Hepatocyte (in vitro differentiated cells): ENCODE data around the gene GRP. TPM values are rescaled to one million over a fixed set of nuclear protein-coding genes. Genes with fewer than 3 reads are reported as not detected.

ENCODE experiments used
- DNase-seq: peaks from one replicate; pipeline ENCODE4 v3.0.0-alpha.2; 2016; ENCODE audit warnings: low spot score
- H2AFZ ChIP-seq: fragments of 200-600 bp; sonication (generic); 2 replicates; pipeline ENCODE4 v1.6.0; 2016; ENCODE audit warnings: antibody characterized with exemption, mild to moderate bottlenecking
- H3K27ac ChIP-seq: fragments of 200-600 bp; sonication (generic); 2 replicates; pipeline ENCODE4 v1.5.1; 2016; ENCODE audit warnings: mild to moderate bottlenecking
- H3K27me3 ChIP-seq: fragments of 200-600 bp; sonication (generic); 2 replicates; pipeline ENCODE4 v1.6.1; 2016
- H3K36me3 ChIP-seq: fragments of 200-600 bp; sonication (generic); replicated peaks from 2 replicates; pipeline ENCODE4 v1.5.1; 2016; ENCODE audit warnings: low read depth; ENCODE audit not compliant: insufficient read depth
- H3K4me1 ChIP-seq: fragments of 200-600 bp; sonication (generic); 2 replicates; pipeline ENCODE4 v1.5.1; 2016; ENCODE audit warnings: mild to moderate bottlenecking, moderate library complexity; ENCODE audit not compliant: insufficient read depth
- H3K4me2 ChIP-seq: fragments of 200-600 bp; sonication (generic); 2 replicates; pipeline ENCODE4 v1.6.0; 2016
- H3K4me3 ChIP-seq: fragments of 200-600 bp; sonication (generic); 2 replicates; pipeline ENCODE4 v1.5.1; 2016; ENCODE audit warnings: mild to moderate bottlenecking
- H3K79me2 ChIP-seq: fragments of 200-600 bp; sonication (generic); 2 replicates; pipeline ENCODE4 v1.6.0; 2017; ENCODE audit warnings: mild to moderate bottlenecking
- H3K9me2 ChIP-seq: fragments of 200-600 bp; sonication (generic); replicated peaks from 2 replicates; pipeline ENCODE4 v1.6.0; 2017; ENCODE audit warnings: mild to moderate bottlenecking; ENCODE audit not compliant: insufficient read depth
- H3K9me3 ChIP-seq: fragments of 200-600 bp; sonication (generic); 2 replicates; pipeline ENCODE4 v1.5.1; 2016; ENCODE audit warnings: low read depth, mild to moderate bottlenecking
- H4K20me1 ChIP-seq: fragments of 200-600 bp; sonication (generic); 2 replicates; pipeline ENCODE4 v1.6.0; 2016; ENCODE audit warnings: mild to moderate bottlenecking; ENCODE audit not compliant: insufficient read depth, poor library complexity, severe bottlenecking
- CTCF ChIP-seq: fragments of 200-600 bp; sonication (generic); IDR thresholded peaks from 2 replicates; pipeline ENCODE4 v1.5.1; 2016; ENCODE audit warnings: antibody characterized with exemption, mild to moderate bottlenecking; ENCODE audit not compliant: poor library complexity
- EZH2 ChIP-seq: fragments of 200-600 bp; sonication (generic); IDR thresholded peaks from 2 replicates; pipeline ENCODE4 v1.6.1; 2016; ENCODE audit warnings: antibody characterized with exemption, mild to moderate bottlenecking, borderline replicate concordance
- EZH2phosphoT487 ChIP-seq: fragments of 200-600 bp; sonication (generic); IDR thresholded peaks from one replicate; pipeline ENCODE4 v1.6.1; 2018; ENCODE audit warnings: antibody characterized with exemption, mild to moderate bottlenecking, low read depth, moderate library complexity; ENCODE audit not compliant: unreplicated experiment, severe bottlenecking
- WGBS: methylation state at CpG from one replicate; pipeline ENCODE4 v1.1.6; 2016; ENCODE audit warnings: low lambda C conversion rate; ENCODE audit errors: missing lambda C conversion rate; 5-methylcytosine and 5-hydroxymethylcytosine counted together
- polyA plus RNA-seq: library from polyadenylated mRNA; unstranded; fragments of >200 nt; fragmentation: Nextera tagmentation; extraction: Ambion mirVana; gene quantifications from 2 replicates; pipeline ENCODE4 v1.2.1, GENCODE V29; 2016
- total RNA-seq: library from RNA; depleted of rRNA; stranded (reverse); fragments of >200 nt; gene quantifications from 2 replicates; pipeline ENCODE4 v1.2.3, GENCODE V29; 2014

GRP gene
- total and polyA plus RNA-seq, 2 experiments from 2014 or later = 0.71 to 2.6 TPM

DNA sequence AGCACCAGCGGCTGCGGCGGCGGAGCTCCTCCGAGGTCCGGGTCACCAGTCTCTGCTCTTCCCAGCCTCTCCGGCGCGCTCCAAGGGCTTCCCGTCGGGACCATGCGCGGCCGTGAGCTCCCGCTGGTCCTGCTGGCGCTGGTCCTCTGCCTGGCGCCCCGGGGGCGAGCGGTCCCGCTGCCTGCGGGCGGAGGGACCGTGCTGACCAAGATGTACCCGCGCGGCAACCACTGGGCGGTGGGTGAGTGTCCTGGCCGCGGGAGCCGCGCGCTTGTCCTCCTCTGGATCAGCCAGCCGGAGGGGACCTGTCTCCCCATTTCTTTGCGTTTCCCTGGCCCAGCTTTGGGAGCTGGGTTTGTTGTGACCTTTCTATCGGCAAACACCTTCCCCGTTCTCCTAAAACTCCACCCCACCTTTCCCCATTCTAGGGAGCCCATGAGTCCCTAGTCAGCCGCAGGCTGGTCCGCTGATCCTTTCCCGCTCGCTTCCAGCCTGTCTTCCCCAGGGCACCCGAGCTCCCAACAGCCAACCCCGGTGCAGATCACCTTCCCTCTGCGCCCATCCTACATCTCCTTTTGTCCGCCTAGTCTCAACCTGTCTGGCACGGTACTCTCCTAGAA lies 316 bp downstream of the GRP start:
- TF ChIP-seq EZH2 (peak; percentile 22), EZH2phosphoT487 (peak; percentile 33), CTCF (no peak)
- DNase-seq = no peak
- no peaks in the 10 kb centered on the region for H4K20me1 ChIP-seq
- peak overlapping the region; percentile 78 for H3K4me2 ChIP-seq
- H3K27ac ChIP-seq = no peak overlapping the region
- no peaks in the 10 kb centered on the region for H3K36me3 ChIP-seq
- peaks cover 14% of the 10 kb centered on the region for H3K4me1 ChIP-seq
- no peak overlapping the region for H2AFZ ChIP-seq
- no peaks in the 10 kb centered on the region for H3K9me2 ChIP-seq
- H3K9me3 ChIP-seq = no peaks in the 10 kb centered on the region
- no peak overlapping the region for H3K4me3 ChIP-seq
- WGBS = 4% methylated on average over 37 of the region's 46 CpGs
- H3K27me3 ChIP-seq = peaks cover 93% of the 10 kb centered on the region
- H3K79me2 ChIP-seq = no peaks in the 10 kb centered on the region

DNA sequence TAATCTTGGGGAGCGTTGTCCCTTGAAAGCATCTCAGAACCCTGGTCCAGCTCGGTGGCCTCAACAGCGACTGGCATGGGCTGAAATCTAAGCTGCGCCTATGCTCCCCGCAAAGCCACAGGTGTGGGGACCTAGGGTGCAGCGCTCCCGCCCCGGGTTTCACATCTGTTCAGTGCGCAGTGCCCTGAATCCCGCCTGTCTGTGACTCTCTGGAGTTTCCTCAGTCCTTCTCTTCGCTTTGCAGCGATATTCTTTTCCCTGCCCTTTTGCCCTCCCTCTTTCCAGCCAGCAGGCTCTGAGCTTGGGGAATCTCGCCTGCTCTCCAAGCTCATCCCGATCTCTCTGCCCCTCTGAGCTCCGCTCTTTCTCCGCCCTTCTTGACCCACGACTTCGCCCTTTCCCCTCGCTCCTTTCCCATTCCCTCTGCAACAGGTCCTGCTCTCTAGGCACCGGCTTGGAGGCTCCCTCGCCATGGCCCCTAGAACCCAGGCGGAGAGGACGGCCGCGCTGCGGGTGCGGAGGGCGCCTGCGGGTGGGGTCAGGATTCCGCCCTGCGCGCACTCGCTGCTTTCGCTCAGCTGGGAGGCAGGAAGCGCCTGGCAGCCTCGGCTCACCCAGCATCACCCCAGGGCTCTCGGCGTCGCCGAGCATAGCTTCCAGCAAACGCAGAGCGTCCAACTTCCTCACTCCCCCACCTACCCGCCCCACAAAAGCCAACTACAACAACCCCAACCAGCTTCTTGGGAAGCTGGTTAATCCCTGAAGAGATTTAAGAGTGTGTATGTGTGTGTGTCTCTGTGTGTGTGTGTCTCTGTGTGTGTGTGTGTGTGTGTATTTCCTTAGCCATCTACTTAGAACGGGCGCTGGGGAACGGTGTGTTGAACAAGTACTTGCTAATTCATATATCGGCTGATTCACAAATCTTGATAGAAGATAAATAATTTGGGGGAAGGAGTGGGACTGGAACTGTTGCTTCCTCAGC lies 1.1 kb downstream of the GRP start:
- H4K20me1 ChIP-seq = no peaks in the 10 kb centered on the region
- 9% methylated on average over 35 of the region's 47 CpGs for WGBS
- H3K4me1 ChIP-seq = peaks cover 14% of the 10 kb centered on the region
- no peaks in the 10 kb centered on the region for H3K9me2 ChIP-seq
- H3K4me3 ChIP-seq = no peak overlapping the region
- no peaks in the 10 kb centered on the region for H3K9me3 ChIP-seq
- H3K79me2 ChIP-seq = no peaks in the 10 kb centered on the region
- peak overlapping the region; percentile 78 for H3K4me2 ChIP-seq
- no peak for DNase-seq
- peak overlapping the region; percentile 31 for H2AFZ ChIP-seq
- no peak for TF ChIP-seq EZH2phosphoT487
- TF ChIP-seq EZH2 = peak; percentile 64
- H3K27me3 ChIP-seq = peaks cover 90% of the 10 kb centered on the region
- no peak overlapping the region for H3K27ac ChIP-seq
- H3K36me3 ChIP-seq = no peaks in the 10 kb centered on the region

DNA sequence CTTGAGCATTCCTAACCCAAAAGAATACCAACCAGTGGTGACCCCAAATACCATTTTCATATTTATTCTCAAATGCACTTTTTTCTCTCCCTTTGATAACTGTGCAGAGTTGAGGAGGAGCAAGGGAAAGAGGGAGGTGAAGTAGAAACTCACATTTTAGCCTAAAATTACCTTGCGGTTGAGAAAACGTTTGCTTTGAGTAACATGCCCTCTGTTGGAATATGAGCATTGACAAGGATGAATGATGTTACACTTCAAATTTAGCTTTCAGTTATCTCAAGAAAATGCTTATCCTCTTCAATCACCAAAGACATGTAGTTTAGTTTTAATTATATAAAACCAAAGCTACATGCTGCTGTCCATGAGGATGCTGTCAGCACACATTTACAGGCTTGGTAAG lies 2.4 kb downstream of the GRP start:
- no peaks in the 10 kb centered on the region for H3K9me3 ChIP-seq
- no peaks in the 10 kb centered on the region for H3K79me2 ChIP-seq
- H3K27me3 ChIP-seq = peaks cover 80% of the 10 kb centered on the region
- peaks cover 14% of the 10 kb centered on the region for H3K4me1 ChIP-seq
- no peak overlapping the region for H2AFZ ChIP-seq
- 76% methylated on average over 2 of the region's 2 CpGs for WGBS
- no peak for TF ChIP-seq CTCF
- no peaks in the 10 kb centered on the region for H3K9me2 ChIP-seq
- H3K36me3 ChIP-seq = no peaks in the 10 kb centered on the region
- no peak overlapping the region for H3K4me2 ChIP-seq
- H3K4me3 ChIP-seq = no peak overlapping the region
- H4K20me1 ChIP-seq = no peaks in the 10 kb centered on the region
- no peak overlapping the region for H3K27ac ChIP-seq
- DNase-seq = no peak

GRCh38 chr18:59228351-59228750 lies 8.4 kb downstream of the GRP start:
- Histone ChIP-seq H2AFZ (no peak overlapping the region), H3K27ac (no peak overlapping the region), H3K36me3 (no peaks in the 10 kb centered on the region), H3K4me2 (no peak overlapping the region), H3K4me1 (no peaks in the 10 kb centered on the region), H3K4me3 (no peak overlapping the region), H3K9me2 (no peaks in the 10 kb centered on the region), H3K79me2 (no peaks in the 10 kb centered on the region), H4K20me1 (no peaks in the 10 kb centered on the region), H3K9me3 (no peaks in the 10 kb centered on the region), H3K27me3 (peaks cover 62% of the 10 kb centered on the region)
- DNase-seq = no peak
- WGBS = 42% methylated on average over 1 of the region's 1 CpG
- no peak for TF ChIP-seq CTCF
